ENCODE results near the gene KLF1. TPM values are rescaled to one million over a fixed set of nuclear protein-coding genes. Genes with fewer than 3 reads are reported as not detected.

Gene KLF1
- polyA plus RNA-seq, 1 of the 3 experiments (the other 2 are of a cell fraction), result not detected

DNA sequence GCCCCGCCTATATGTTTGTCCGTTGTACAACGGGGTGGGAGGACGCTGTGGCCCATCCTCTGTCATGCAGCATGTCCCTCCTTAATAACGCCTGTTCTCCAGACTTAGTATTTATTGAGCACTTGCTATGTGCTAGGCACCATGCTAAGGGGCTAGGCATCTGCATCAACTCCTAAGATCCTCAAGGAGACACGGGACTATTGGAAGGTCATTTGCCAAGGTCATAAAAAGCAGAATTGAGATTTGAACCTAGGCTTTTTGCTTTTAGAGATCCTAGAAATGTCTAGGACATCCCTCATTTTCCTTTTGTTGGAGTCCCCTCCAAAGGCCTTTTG lies 50.5 kb downstream of the KLF1 start:
- ChIA-PET POLR2A (interaction anchor here (1.3 kb wide), 1 partner anchor 34 kb away, joined by 3 read pairs; the partner anchor contains the start of gene THSD8), CTCF (interaction anchor here (0.9 to 3.1 kb wide), 3 partner anchors 30 to 78 kb away, joined by 4 to 15 read pairs (median 4); partner anchors contain the start of gene RNASEH2A)
- Histone ChIP-seq H3K27ac (ENCODE audit: low read depth in 2 of 2, low read length in 1 of 2) (peak overlapping the region in 1 of 2 experiments; percentile 22; a peak in 2 of 4 replicates), H3K9me2 (no peaks in the 10 kb centered on the region), H3K4me1 (ENCODE audit: control insufficient read depth in 1 of 2, insufficient read depth in 2 of 2, low read depth in 1 of 2, low read length in 1 of 2) (peaks cover 5 to 57% of the 10 kb centered on the region in 2 experiments; a peak in 2 of 4 replicates), H3F3A (replicated peaks; ENCODE audit: insufficient read depth) (peaks cover 33% of the 10 kb centered on the region), H3K79me2 (ENCODE audit: insufficient read depth) (no peaks in the 10 kb centered on the region), H3K36me3 (replicated peaks in 1 of 2; ENCODE audit: control insufficient read depth in 1 of 2, insufficient read depth in 2 of 2, low read length in 1 of 2) (no peaks in the 10 kb centered on the region), H3K4me2 (no peak overlapping the region), H3K4me3 (ENCODE audit: low read depth in 2 of 2, low read length in 1 of 2) (no peak overlapping the region), H3K27me3 (ENCODE audit: insufficient read depth) (no peaks in the 10 kb centered on the region), H2AFZ (ENCODE audit: low read depth) (no peak overlapping the region), H4K20me1 (ENCODE audit: insufficient read depth) (no peaks in the 10 kb centered on the region), H3K9ac (no peak overlapping the region), H3K9me3 (no peaks in the 10 kb centered on the region)
- no peak for DNase-seq
- 7% methylated on average over 3 of the region's 6 CpGs for WGBS (ENCODE audit: low lambda C conversion rate)
- TF ChIP-seq, protein P1, sequence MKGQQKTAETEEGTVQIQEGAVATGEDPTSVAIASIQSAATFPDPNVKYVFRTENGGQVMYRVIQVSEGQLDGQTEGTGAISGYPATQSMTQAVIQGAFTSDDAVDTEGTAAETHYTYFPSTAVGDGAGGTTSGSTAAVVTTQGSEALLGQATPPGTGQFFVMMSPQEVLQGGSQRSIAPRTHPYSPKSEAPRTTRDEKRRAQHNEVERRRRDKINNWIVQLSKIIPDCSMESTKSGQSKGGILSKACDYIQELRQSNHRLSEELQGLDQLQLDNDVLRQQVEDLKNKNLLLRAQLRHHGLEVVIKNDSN (IDR thresholded peaks at IDR 0.05; ENCODE audit: borderline replicate concordance, low read depth), result no peak
- TF ChIP-seq, protein P2, sequence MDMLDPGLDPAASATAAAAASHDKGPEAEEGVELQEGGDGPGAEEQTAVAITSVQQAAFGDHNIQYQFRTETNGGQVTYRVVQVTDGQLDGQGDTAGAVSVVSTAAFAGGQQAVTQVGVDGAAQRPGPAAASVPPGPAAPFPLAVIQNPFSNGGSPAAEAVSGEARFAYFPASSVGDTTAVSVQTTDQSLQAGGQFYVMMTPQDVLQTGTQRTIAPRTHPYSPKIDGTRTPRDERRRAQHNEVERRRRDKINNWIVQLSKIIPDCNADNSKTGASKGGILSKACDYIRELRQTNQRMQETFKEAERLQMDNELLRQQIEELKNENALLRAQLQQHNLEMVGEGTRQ (IDR thresholded peaks at IDR 0.05; ENCODE audit: borderline replicate concordance, low read depth, low read length), result no peak
- TF ChIP-seq POLR2AphosphoS5 (IDR thresholded peaks at IDR 0.05; ENCODE audit: low read depth, low read length) (no peak), CHD2 (IDR thresholded peaks at IDR 0.05; ENCODE audit: low read length, partially characterized antibody) (no peak), TEAD4 (IDR thresholded peaks at IDR 0.05; ENCODE audit: borderline replicate concordance, insufficient read depth) (no peak), FOXM1 (IDR thresholded peaks at IDR 0.05; ENCODE audit: low read depth) (no peak), GABPA (IDR thresholded peaks at IDR 0.05; ENCODE audit: low read depth) (no peak), EZH2phosphoT487 (IDR thresholded peaks at IDR 0.05; ENCODE audit: borderline replicate concordance, low read depth) (no peak), JUND (IDR thresholded peaks at IDR 0.05) (no peak), EP300 (IDR thresholded peaks at IDR 0.05; ENCODE audit: borderline replicate concordance in 1 of 2, low read depth in 1 of 2, low read length in 1 of 2) (no peak)
- TF ChIP-seq, protein P3, sequence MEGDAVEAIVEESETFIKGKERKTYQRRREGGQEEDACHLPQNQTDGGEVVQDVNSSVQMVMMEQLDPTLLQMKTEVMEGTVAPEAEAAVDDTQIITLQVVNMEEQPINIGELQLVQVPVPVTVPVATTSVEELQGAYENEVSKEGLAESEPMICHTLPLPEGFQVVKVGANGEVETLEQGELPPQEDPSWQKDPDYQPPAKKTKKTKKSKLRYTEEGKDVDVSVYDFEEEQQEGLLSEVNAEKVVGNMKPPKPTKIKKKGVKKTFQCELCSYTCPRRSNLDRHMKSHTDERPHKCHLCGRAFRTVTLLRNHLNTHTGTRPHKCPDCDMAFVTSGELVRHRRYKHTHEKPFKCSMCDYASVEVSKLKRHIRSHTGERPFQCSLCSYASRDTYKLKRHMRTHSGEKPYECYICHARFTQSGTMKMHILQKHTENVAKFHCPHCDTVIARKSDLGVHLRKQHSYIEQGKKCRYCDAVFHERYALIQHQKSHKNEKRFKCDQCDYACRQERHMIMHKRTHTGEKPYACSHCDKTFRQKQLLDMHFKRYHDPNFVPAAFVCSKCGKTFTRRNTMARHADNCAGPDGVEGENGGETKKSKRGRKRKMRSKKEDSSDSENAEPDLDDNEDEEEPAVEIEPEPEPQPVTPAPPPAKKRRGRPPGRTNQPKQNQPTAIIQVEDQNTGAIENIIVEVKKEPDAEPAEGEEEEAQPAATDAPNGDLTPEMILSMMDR (IDR thresholded peaks at IDR 0.05), result no peak
- TF ChIP-seq, protein P4, sequence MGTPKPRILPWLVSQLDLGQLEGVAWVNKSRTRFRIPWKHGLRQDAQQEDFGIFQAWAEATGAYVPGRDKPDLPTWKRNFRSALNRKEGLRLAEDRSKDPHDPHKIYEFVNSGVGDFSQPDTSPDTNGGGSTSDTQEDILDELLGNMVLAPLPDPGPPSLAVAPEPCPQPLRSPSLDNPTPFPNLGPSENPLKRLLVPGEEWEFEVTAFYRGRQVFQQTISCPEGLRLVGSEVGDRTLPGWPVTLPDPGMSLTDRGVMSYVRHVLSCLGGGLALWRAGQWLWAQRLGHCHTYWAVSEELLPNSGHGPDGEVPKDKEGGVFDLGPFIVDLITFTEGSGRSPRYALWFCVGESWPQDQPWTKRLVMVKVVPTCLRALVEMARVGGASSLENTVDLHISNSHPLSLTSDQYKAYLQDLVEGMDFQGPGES (IDR thresholded peaks at IDR 0.05; ENCODE audit: low read depth, low read length), result no peak
- TF ChIP-seq, protein P5, sequence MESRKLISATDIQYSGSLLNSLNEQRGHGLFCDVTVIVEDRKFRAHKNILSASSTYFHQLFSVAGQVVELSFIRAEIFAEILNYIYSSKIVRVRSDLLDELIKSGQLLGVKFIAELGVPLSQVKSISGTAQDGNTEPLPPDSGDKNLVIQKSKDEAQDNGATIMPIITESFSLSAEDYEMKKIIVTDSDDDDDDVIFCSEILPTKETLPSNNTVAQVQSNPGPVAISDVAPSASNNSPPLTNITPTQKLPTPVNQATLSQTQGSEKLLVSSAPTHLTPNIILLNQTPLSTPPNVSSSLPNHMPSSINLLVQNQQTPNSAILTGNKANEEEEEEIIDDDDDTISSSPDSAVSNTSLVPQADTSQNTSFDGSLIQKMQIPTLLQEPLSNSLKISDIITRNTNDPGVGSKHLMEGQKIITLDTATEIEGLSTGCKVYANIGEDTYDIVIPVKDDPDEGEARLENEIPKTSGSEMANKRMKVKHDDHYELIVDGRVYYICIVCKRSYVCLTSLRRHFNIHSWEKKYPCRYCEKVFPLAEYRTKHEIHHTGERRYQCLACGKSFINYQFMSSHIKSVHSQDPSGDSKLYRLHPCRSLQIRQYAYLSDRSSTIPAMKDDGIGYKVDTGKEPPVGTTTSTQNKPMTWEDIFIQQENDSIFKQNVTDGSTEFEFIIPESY (IDR thresholded peaks at IDR 0.05; ENCODE audit: borderline replicate concordance, low read depth), result no peak
- TF ChIP-seq, protein P6, sequence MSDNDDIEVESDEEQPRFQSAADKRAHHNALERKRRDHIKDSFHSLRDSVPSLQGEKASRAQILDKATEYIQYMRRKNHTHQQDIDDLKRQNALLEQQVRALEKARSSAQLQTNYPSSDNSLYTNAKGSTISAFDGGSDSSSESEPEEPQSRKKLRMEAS (IDR thresholded peaks at IDR 0.05; ENCODE audit: low read depth), result no peak

Data from SK-N-SH (cell line).